GM12874 (cell line): ENCODE measurements around the gene MUC22.

ENCODE experiments used
- TF ChIP-seq, protein P1 (sequence below): IDR thresholded peaks from 2 replicates; pipeline ENCODE4 v1.5.1; 2011; ENCODE audit warnings: low read depth, mild to moderate bottlenecking, control low read depth, low read length, moderate library complexity; ENCODE audit not compliant: insufficient read depth

The MUC22 gene

GRCh38 chr6:30985490-30985889 lies 24.8 kb upstream of the MUC22 start:
- TF ChIP-seq, protein P1, sequence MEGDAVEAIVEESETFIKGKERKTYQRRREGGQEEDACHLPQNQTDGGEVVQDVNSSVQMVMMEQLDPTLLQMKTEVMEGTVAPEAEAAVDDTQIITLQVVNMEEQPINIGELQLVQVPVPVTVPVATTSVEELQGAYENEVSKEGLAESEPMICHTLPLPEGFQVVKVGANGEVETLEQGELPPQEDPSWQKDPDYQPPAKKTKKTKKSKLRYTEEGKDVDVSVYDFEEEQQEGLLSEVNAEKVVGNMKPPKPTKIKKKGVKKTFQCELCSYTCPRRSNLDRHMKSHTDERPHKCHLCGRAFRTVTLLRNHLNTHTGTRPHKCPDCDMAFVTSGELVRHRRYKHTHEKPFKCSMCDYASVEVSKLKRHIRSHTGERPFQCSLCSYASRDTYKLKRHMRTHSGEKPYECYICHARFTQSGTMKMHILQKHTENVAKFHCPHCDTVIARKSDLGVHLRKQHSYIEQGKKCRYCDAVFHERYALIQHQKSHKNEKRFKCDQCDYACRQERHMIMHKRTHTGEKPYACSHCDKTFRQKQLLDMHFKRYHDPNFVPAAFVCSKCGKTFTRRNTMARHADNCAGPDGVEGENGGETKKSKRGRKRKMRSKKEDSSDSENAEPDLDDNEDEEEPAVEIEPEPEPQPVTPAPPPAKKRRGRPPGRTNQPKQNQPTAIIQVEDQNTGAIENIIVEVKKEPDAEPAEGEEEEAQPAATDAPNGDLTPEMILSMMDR, result no peak

- TF ChIP-seq, protein P1, result no peak
Observed at GRCh38 chr6:30987304-30987703, 23.0 kb upstream of the MUC22 start.

DNA sequence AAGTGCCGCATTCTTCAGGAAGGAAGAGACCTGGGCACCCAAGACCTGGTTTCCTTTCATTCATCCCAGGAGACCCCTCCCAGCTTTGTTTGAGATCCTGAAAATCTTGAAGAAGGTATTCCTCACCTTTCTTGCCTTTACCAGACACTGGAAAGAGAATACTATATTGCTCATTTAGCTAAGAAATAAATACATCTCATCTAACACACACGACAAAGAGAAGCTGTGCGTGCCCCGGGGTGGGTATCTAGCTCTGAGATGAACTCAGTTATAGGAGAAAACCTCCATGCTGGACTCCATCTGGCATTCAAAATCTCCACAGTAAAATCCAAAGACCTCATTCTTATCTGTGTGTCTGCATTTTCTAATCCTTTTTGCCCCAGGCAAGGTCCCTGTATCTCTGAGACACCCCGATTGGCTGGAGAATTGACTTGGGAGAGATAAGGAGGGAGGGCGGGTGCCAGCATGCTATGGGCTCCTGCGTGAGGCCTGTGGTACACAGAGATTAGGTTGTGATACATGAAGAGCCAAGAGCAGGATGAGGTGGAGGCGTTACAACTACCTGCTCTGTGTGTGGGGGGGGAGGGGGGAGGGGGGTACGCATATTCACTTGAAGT lies 22.0 kb upstream of the MUC22 start:
- TF ChIP-seq, protein P1, result no peak

GRCh38 chr6:30990422-30991086 lies 19.7 kb upstream of the MUC22 start:
- TF ChIP-seq, protein P1, result no peak

DNA sequence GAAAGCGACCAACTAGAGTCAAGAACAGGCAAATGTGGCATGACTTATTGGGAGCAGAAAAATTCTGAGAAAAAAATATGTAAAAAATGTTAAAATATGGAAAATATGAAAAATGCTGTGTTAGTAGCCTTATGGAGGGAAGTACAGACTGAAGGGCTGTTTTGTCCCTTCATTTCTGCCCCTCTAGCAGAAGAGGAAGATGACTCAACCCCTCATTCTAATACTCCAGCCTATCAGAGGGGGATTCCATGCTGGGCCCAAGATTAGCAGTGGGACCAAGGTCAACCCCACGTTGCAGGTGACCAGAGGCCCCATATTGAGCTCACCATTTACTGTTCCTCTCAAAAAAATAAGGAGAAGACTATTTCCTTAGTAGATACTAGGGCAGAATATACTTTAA lies 18.4 kb upstream of the MUC22 start:
- TF ChIP-seq, protein P1, result no peak

- TF ChIP-seq, protein P1, result no peak
Observed at GRCh38 chr6:30997301-30997700, 13.0 kb upstream of the MUC22 start.

GRCh38 chr6:30998785-30999184 lies 11.5 kb upstream of the MUC22 start:
- TF ChIP-seq, protein P1, result no peak
